ENCODE measurements around the gene CCDC83.
"Not testable (repeated sequence)": the region's sequence is repeated elsewhere in the genome, so short reads cannot be mapped to it uniquely, and the experiment has no call there.

DNA sequence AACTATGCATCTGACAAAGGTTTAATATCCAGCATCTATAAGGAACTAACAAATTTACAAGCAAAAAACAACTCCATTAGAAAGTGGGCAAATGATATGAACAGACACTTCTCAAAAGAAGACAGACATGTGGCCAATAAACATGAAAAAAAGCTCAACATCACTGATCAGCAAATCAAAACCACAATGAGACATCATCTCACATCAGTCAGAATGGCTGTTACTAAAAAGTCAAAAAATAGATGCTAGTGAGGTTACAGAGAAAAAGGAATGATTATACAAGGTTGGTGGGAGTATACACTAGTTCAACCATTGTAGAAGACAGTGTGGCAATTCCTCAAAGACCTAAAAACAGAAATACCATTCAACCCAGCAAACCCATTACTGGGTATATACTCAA, 14.3 kb upstream of the CCDC83 start:
- TF ChIP-seq RFX5 (IDR thresholded peaks at IDR 0.05; ENCODE audit: low read depth, low read length); MCM3 (IDR thresholded peaks at IDR 0.05); ZKSCAN1 (IDR thresholded peaks at IDR 0.05; ENCODE audit: low read depth, low read length); TARDBP (IDR thresholded peaks at IDR 0.05); ZNF274 (IDR thresholded peaks at IDR 0.05; ENCODE audit: borderline replicate concordance, low read depth, low read length); SPI1 (IDR thresholded peaks at IDR 0.05; ENCODE audit: borderline replicate concordance, low read depth, low read length): not testable (repeated sequence)
- TF ChIP-seq, protein P1, sequence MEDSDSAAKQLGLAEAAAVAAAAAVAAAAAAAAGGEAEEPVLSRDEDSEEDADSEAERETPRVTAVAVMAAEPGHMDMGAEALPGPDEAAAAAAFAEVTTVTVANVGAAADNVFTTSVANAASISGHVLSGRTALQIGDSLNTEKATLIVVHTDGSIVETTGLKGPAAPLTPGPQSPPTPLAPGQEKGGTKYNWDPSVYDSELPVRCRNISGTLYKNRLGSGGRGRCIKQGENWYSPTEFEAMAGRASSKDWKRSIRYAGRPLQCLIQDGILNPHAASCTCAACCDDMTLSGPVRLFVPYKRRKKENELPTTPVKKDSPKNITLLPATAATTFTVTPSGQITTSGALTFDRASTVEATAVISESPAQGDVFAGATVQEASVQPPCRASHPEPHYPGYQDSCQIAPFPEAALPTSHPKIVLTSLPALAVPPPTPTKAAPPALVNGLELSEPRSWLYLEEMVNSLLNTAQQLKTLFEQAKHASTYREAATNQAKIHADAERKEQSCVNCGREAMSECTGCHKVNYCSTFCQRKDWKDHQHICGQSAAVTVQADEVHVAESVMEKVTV (CRISPR knock-in tag; IDR thresholded peaks at IDR 0.05), result not testable (repeated sequence)

All from K562 (cell line).